ENCODE results near the gene PTPN23.

- TF ChIP-seq, protein P1, sequence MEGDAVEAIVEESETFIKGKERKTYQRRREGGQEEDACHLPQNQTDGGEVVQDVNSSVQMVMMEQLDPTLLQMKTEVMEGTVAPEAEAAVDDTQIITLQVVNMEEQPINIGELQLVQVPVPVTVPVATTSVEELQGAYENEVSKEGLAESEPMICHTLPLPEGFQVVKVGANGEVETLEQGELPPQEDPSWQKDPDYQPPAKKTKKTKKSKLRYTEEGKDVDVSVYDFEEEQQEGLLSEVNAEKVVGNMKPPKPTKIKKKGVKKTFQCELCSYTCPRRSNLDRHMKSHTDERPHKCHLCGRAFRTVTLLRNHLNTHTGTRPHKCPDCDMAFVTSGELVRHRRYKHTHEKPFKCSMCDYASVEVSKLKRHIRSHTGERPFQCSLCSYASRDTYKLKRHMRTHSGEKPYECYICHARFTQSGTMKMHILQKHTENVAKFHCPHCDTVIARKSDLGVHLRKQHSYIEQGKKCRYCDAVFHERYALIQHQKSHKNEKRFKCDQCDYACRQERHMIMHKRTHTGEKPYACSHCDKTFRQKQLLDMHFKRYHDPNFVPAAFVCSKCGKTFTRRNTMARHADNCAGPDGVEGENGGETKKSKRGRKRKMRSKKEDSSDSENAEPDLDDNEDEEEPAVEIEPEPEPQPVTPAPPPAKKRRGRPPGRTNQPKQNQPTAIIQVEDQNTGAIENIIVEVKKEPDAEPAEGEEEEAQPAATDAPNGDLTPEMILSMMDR (IDR thresholded peaks at IDR 0.05) = no peak
- TF ChIP-seq POLR2AphosphoS5 (IDR thresholded peaks at IDR 0.05; ENCODE audit: insufficient read depth in 1 of 2, low read depth in 1 of 2) = no peak
Observed at GRCh38 chr3:47385007-47385406, 4.2 kb downstream of the PTPN23 start.

Measured in vagina (tissue), 2 donors.